ENCODE results near the gene STK11IP.

STK11IP gene

GRCh38 chr2:219620546-219620945, 22.9 kb downstream of the STK11IP start:
- no peak for DNase-seq

GRCh38 chr2:219621935-219622334, 24.3 kb downstream of the STK11IP start:
- DNase-seq: no peak

GRCh38 chr2:219622472-219622871, 24.8 kb downstream of the STK11IP start:
- no peak for DNase-seq

- no peak for DNase-seq
These were observed 26.9 kb downstream of the STK11IP start for GRCh38 chr2:219624565-219624964.

- DNase-seq: no peak
These were observed 27.5 kb downstream of the STK11IP start for GRCh38 chr2:219625179-219625578.

GRCh38 chr2:219626540-219626939, 28.9 kb downstream of the STK11IP start:
- no peak for DNase-seq

- no peak for DNase-seq
These were observed 29.7 kb downstream of the STK11IP start, which contains the start of gene SLC4A3 for GRCh38 chr2:219627103-219628100. Gene SLC4A3, plus strand, starts transcription at chr2:219627630. Its CDS starts 363 bp downstream, at chr2:219627993.

- no peak for DNase-seq
These were observed 30.8 kb downstream of the STK11IP start for GRCh38 chr2:219628235-219628985.

- no peak for DNase-seq
These were observed 31.6 kb downstream of the STK11IP start for GRCh38 chr2:219628986-219629901.

- no peak for DNase-seq
These were observed 32.5 kb downstream of the STK11IP start for GRCh38 chr2:219629976-219630695.

- no peak for DNase-seq
These were observed 33.2 kb downstream of the STK11IP start for GRCh38 chr2:219630770-219631405.

- DNase-seq: no peak
These were observed 33.8 kb downstream of the STK11IP start for GRCh38 chr2:219631406-219631891.

- DNase-seq: no peak
These were observed 34.5 kb downstream of the STK11IP start for GRCh38 chr2:219631904-219632759.

GRCh38 chr2:219632760-219633105, 35.1 kb downstream of the STK11IP start:
- DNase-seq: no peak

- DNase-seq: no peak
These were observed 35.8 kb downstream of the STK11IP start for GRCh38 chr2:219633276-219634065.

GRCh38 chr2:219634171-219634940, 36.7 kb downstream of the STK11IP start:
- no peak for DNase-seq

- DNase-seq: no peak
These were observed 37.5 kb downstream of the STK11IP start for GRCh38 chr2:219634951-219635751.

All from CD4-positive, alpha-beta T cell treated with Interleukin-1 beta for 1 hour (primary cell).